HPDE6-E6E7 (cell line): ENCODE measurements around the gene CBLIF.
"Not testable (repeated sequence)": the region's sequence is repeated elsewhere in the genome, so short reads cannot be mapped to it uniquely, and the experiment has no call there.

Experiments used
- DNase-seq: peaks from one replicate; pipeline ENCODE4 v3.0.0; 2011; ENCODE audit warnings: missing footprints; ENCODE audit errors: extremely low spot score

Gene CBLIF

DNA sequence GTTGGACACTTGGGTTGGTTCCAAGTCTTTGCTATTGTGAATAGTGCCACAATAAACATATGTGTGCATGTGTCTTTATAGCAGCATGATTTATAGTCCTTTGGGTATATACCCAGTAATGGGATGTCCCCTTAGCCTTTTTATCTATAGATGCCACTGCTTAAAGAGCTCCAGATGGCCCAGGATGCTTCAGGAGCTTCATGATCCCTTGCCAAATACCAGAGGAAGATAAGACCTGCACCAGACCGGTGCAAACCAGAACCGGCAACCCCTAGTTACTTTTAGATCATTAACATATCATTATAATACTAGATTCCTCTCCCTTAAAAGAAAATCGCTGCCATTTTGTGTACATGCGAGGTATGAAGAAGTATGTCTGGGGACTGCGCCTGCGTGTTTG is 3.1 kb upstream of the CBLIF start:
- not testable (repeated sequence) for DNase-seq

DNA sequence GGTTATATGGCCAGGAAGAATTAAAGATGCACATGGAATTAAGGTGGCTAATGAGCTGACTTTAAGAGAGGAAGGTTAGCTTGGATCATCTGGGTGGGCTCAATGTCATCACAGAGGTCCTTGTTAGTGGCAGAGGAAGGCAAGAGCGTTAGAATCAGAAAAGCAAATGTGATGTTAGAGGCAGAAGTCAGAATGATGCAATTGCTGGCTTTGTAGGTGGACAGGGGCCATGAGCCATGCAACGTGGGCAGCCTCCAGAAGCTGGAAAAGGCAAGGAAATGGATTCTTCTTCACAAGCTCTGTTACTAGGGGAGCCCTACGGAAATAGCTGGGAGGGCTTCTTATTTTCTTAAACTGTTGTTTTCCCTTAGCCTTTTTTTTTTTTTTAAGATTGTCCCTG is 2.3 kb upstream of the CBLIF start:
- no peak for DNase-seq

DNA sequence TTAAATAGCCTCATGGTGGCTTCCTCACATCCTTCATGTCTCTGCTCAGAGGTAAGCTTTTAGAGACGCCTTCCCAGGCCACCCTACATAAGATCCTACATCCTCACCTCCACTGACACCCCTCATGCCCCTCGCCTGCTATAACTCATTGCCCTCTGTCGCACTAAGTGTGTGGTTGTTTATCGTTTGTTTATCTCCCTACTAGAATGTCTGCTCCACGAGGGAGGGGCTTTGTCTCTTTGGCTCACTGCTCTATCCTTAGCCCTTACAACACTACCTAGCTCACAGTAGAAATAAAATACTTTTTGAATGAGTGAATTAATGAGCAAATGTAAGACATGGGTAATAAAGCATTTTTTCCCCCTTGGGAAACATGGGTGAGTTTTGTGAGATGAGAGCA is 1.3 kb upstream of the CBLIF start:
- no peak for DNase-seq

DNA sequence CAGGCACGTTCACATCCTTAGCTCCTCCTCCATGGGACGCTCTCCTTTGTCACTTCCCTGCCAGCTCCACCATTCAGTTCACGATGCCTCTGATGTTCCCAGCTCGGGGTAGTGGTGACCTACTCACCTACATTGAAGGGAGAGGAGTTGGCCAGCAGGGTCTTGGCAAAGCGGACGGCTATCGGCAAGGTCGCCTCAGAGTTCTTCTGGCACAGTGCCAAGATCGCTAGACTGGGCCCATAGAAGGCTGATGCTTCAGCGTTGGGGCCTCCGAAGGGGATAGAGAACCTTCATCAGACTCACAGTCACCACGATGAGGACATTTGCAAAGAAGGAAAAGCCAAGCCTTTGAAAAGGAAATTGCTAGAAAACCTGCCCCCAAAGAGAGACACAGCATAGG is 3.0 kb downstream of the CBLIF start:
- no peak for DNase-seq

DNA sequence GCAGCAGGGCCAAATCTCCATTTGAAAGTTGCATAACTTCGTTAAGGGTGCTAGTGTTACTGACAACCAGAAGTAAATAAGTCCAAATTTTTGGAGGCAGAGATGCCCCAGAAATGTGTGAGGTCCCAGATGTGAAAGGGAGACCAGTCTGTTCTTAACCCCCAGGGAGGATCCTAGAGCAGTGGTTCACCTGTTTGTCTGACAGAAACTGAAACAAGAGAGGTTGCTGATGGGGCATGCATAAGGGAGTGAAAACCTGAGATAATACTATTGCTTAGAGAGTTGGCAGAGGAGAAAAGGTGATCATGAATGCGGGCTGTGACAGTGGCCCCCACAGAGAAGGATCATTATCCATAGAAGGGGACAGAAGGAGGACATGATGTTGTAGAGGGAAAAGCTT is 3.8 kb downstream of the CBLIF start:
- DNase-seq = no peak

DNA sequence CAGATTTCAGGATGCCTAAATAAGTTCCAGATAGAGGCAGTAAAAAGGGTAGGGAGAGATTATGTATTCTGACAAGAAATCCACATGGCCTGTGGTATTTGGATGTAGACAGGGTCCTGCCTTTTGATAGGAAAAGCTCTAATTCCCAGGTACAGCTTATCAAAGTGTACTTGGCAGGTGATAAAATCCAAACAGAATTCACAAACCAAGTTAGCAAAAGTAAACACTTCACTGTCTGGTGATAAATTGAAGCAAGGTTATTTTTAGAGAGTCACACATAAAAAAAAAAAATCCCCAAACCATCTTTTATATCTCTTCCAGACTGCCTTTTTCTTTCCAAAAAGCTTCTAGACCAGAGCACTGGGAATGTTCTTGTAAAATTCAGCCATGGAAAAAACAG is 5.7 kb downstream of the CBLIF start:
- no peak for DNase-seq

DNA sequence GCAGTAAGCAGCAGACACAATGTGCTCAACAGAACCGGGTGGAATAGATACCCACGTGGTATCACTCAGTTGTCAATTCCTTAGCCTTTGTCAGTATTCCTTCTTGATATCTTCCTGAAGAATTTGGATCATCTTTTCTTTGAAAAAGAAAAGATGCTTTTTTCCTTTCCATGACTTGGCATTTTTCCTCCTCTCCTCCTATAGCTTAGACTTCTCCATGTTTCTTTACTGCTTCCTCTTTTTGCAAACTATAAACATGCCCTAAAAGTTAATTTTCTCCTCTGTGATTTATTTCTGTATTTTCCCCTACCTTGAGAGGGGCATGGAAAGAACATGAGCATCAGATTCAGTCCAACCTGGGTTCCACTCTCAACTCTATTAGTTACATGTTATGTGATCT is 11.7 kb downstream of the CBLIF start:
- DNase-seq = no peak

DNA sequence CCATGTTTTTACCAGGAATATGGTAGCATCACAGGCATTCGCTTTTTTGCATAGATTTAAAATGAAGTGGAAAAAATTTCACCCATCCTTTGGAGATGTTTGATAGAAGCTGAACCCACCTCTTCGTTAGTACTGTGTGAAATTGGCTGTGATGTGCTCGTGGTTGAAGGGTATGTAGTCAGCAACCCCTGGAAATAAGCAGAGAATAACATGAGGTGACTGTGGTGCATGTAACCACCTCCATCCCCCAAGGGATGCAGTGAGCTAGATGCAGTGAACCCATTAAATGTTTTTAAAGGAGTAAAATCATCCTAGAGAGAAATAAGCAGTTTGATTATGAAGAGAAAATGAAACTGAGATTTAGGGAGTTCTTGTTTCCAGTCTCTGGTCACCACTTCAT is 15.9 kb downstream of the CBLIF start:
- no peak for DNase-seq

DNA sequence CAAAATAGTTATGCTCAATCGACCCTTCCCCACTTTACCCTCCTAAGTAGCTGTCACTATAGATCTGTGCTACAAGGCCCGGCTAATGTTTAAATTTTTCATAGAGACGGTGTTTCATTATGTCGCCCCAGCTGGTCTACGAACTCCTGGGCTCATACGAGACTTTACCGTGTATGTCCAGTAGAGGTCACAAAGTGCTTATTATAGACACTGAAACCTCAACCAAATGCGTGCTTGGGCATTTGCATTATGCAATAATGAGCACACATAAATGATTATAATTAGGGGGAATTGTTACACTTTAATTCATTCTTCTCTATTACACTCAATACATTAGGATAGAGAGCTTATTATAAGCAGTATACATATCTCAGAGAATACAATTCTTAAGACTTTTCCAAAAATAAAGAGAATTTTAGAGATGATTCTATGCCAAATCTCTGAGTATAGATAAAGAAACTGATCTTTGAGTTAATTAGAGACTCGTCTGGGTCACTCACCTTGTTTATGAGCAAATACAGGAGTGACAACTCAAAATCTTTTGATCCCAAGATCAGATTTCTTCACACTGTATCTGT is 22.2 kb downstream of the CBLIF start:
- DNase-seq = no peak

DNA sequence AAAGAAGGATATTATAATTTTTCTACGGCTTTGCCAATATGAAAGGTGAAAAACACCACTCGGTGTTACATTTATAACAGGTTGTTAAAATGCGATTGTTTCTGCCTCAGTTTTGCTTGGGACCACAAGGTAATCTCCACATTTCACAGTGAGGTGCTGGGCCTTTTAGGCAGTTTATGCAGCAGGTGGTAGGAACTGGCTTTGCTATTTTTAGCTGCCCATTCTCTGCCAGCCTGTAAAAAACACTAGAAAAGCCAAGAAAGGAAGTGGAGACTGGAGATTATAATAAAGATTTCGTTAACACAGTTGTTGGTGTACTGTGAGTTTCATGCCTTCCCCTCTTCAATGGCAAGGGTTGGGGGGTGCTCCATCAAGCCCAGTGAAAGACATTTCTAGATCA is 26.7 kb downstream of the CBLIF start:
- no peak for DNase-seq

DNA sequence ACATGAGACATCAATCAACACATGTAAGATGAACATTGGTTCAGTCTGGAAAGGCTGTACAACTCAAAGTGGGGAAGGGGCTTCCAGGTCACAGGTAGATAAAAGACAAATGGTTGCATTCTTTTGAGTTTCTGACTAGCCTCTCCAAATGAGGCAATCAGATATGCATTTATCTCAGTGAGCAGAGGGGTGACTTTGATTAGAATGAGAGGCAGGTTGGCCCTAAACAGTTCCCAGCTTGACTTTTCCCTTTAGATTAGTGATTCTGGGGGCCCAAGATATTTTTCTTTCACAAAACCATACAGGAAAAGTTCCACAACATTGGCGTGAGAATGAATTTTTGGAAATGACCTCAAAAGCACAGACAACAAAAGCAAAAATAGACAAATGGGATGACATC is 28.9 kb downstream of the CBLIF start:
- not testable (repeated sequence) for DNase-seq

DNA sequence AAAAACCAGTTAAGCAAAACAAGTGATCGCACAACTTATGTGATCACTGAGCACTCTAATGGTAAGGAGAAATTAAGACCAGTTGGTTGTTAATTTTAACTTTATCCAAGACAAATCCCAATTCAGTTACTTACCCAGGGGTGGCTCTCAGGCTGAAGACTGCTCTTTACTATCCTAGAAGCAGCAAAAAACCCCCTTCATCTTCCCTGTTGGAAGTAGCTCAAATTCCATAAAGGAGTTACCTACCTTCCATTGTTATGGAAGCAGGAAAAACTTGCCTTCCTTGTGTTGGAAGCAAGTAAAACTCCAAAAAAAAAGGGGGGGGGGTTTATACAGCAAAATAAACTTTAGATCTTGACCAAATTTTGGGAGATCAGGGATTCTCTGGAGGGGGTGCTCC is 29.5 kb downstream of the CBLIF start:
- no peak for DNase-seq

DNA sequence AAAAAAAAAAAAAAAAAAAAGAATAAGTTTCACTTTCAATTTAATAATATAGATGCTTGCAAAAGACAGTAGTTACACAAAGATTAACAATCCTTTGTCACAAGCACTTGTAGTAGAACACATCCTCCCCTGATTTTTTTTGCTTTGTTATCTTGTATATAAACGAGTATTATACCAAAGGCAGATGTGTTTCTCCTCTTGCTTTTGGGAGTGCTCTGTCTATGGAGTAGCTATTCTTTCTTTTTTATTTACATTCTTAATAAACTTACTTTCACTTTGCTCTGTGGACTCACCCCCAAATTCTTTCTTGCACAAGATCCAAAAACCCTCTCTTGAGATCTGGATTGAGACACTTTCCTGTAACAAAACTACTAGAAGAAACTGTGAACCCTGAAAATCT is 31.3 kb downstream of the CBLIF start:
- no peak for DNase-seq

DNA sequence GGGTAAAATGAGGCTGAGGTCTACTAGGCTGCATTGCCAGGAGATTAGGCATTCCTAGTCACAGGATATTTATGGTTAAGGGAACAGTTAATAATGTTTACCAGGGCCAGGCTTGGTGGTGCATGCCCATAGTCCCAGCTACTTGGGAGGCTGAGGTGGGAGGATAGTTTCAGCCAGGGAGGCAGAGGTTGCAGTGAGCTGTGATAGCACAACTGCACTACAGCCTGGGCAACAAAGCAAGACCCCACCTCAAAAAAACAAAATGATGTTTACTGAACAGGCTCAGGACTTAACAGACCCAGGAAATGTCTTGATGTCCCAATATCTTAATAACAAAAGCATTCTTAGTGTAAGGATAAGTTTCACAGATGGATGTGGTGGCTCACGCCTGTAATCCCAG is 31.9 kb downstream of the CBLIF start:
- no peak for DNase-seq

DNA sequence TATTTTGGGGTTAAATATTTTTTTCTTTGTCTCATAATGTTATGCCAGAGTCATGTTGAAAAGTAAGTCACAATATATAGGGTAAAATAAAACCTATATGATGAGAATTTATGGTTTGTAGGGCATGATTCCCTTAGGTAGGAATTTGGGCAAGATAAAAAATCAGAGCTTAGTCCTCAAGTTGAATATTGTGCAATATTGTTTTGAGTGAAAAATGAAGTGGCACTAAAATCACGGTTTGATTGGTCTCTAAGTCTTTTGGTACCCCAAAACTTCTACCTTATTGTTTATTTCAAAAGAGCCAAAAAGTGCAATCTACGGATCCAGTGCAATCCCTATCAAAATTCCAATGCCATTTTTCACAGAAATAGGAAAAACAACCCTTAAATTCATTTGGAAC is 33.1 kb downstream of the CBLIF start:
- DNase-seq = no peak

DNA sequence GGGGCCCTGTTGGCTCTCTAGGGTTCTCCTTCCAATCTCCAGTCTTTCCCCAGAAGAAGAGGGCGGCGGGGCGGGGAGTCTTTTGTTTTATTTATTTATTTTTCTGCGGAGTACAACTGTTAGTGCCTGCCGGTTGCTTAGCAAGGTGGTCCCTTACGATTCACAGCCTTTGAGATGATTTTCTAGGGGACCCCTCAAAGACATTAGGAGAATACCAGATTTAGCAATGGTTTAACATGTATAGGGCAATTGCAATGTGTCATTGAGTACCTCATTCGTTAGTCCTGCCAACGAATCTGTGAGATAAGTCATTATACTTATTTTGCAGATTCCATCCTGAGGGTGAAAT is 34.4 kb downstream of the CBLIF start:
- no peak for DNase-seq

DNA sequence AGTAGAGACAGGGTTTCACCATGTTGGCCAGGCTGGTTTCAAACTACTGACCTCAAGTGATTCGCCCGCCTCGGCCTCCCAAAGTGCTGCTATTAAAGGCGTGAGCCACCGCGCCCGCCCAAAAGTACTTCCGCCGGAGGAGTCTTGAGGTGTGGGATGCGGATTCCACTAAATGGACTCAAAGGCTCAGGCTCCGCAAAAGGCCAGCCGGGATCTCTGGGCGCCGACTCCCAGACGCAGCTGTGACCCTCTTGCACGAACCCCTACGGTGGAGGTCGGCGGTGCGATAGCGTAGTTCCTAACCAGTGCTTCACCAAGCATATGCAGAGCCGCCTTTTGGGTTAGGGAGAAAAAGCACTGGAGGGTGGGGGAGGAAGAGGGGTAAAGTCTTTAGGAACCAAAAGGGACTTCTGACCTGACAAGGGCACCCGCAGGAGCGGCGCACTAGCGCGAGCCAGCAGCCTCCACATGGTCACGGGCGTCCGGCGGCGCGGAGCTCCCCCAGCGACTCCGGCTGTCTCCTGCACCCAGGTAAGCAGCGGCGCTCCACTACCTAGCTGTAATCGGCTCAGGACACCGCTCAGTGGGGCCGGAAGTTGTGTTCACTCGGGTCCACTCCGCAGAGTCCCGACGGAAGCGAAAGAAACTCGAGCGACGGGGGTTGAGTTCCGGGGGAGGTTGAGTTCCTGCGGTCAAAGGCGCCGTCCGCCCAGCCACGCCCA is 34.9 kb downstream of the CBLIF start, which contains the start of gene MRPL16:
MRPL16 (minus strand) TSS at position 590 of the 722 bp plus-strand sequence; CDS start at position 470, 120 bp downstream.
- peak; percentile 87 for DNase-seq

DNA sequence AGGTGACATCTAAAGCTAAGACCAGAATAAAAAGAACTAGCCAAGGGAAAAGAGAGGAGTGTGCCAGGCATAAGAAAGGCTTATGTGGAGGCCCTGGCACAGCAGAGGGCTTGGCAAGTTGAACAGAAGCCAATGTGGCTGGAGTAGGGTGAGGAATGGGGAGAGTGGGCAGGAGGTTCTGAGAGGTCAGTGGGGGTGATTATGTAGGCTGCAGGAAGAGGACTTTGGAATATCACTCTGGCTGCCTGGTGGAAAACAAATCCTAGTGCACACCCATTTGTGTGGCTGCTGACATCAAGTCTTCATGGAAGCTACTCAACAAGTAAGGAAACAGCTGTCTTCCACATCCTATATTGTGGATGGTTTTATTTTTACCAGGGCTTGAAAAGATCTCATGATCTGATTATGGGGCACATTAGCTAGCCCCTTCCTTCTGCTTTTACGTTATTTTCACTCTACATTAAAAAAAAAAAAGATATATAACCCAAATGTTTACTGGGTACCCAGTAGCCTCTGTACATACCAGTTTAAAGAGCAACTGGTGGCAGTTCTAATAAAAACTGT is 38.2 kb downstream of the CBLIF start:
- no peak for DNase-seq

DNA sequence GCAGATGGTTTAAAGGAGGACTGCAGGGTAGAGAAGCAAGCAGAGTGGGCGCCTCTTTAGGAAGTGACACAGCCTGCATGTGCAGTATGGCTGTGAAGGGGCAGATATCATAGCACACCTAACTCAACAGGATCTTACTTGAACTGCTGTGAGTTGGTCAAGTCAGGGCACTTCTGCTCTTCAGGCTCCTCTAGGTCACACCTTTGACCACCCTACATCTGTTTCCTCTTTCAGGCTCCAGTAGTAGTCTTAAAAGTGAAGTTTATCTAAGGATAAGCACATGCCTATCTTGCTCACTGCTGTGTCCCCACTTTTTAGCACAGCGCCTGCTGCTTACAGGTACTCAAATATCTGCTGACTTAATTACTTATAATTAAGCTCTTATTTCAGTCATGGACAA is 41.2 kb downstream of the CBLIF start:
- no peak for DNase-seq

DNA sequence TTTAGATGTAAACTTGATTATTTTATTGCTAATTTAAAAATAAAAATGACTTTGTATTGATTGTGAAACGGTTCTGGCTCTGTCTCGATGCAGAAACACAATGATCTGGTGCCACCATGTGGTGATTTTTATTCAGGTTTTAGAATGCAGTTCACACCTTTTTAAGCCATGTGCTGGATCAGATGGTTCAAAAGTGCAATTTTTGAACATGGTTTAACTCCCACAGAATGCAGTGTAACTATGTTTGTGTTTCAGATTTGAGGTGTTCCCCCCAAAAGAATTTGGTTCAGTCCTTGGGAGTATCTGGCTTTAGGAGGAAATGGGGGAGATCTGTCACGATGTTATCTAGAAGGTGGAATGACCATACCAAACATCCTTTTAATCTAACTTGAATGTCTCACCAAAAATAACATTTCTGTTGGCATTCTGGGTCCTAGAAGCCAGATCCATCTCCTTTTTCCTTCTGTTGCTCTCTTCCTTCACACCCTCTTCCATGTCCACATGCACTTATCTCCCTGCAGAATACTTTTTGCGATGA is 42.6 kb downstream of the CBLIF start:
- DNase-seq = no peak

DNA sequence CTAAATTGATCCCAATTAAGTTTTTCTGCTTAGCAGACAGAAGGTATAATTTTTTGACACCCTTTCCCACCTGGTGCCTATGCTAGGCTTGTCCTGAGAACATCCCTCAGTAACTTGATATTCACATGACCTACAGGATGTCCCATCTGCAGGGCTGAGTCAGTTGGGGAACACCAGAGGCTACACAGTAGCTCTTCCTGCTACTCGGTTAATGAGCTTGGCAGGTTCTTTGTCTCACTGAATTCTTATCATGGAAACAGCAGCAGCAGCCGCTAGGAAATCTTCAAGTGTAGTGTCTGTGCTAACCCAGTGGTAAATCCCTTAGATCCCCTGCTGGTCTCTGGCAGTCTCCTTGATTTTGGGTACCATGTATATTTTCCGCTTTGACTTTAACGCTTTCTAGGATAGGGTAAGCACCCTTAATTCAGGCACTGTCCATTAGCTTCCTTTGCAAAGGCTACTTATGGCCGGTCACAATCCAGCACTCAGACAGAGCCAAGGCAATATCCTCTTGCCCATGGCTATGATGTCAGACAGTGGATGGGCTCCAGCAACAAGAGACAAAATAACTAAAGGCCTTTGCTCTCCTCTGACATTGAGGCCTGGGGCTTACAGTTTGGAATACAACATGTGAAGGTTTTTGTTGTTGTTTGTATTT is 43.2 kb downstream of the CBLIF start:
- no peak for DNase-seq

DNA sequence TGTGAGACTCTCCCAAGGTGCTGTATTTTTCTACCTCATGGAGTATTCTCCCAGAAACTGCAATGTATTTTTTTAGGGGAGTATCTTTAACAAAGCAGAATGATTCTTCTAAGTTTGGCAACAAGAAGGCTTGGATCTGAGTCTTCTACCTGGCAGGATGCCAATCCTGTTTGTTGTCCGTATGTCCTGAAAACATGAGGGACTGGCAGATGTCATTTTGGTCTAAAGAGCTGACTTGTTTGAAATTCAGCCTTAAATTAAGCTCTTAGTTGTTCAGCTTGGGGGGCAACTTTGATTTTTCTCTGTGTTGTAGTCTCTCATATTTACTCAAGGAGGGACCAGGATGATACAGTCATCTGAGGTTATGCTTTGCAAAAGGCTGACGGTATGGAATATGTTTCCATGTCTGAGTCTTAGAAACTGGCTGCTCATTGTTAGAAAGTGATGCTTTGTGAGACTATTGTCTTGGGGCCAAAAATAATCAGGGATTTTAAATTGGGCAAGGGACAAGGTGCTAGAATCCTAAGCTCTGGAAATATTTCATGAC is 44.1 kb downstream of the CBLIF start:
- DNase-seq = no peak
